ENCODE results near the gene SLC38A10. TPM values are rescaled to one million over a fixed set of nuclear protein-coding genes. Genes with fewer than 3 reads are reported as not detected.
A peak's percentile ranks its signal among the peaks of the same experiment; 100 is the strongest.

Gene SLC38A10
- total RNA-seq, 1 donor from 2014 or later: 26.1 TPM

DNA sequence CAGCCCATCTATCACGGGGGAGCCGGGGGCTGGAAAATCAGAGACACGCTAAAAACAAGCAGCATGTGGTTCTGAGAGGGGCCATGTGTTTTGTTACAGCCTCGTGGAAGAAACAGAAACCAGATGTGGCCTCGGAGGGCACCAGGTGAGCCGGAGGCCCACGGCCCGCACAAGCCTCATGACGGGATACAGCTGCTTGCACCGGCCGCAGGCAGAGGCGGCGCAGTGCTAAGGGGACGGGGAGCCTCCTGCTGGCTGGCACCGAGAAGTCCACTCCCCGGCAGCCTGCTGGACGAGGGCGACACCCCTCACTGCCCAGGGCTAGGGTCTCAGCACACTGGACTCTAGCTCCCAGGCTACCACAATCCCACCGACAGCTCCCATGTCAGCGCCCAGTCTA, 36.8 kb downstream of the SLC38A10 start:
- Histone ChIP-seq H3K4me1 (ENCODE audit: control insufficient read depth in 3 of 3, insufficient read depth in 3 of 3, low read length in 3 of 3) (peaks cover 11 to 28% (median 15%) of the 10 kb centered on the region in 3 donors), H3K36me3 (ENCODE audit: control insufficient read depth in 3 of 3, insufficient read depth in 3 of 3, low read length in 3 of 3) (peaks cover 28 to 35% (median 35%) of the 10 kb centered on the region in 3 donors), H3K9ac (ENCODE audit: low read depth in 1 of 3, low read length in 3 of 3) (no peak overlapping the region), H3K4me3 (ENCODE audit: low read length in 3 of 3) (no peak overlapping the region), H3K27ac (ENCODE audit: low read depth, low read length) (no peak overlapping the region), H3K9me3 (ENCODE audit: control insufficient read depth in 3 of 3, low read length in 3 of 3) (no peaks in the 10 kb centered on the region), H3K27me3 (ENCODE audit: control insufficient read depth in 3 of 3, insufficient read depth in 3 of 3, low read length in 3 of 3) (no peaks in the 10 kb centered on the region)

DNA sequence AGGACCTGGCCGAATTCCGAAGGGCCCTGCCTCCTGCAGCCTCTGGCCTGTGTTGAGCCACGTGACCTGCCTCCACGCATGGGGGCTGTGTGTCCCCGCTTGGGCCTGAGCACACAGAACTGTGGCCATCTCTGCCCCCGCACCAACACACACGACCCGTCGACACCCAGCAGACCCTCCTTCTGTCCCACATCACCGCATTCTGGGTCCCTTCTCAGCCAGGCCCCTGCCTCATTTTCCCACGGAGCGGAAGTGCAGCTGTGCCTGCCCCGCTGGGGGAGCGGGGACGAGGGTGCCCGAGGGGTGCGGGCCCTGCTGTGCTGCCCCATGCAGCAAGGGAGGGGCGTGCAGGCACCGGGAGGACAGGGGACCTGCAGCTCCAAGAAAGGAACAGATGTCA, 37.6 kb downstream of the SLC38A10 start:
- Histone ChIP-seq H3K9ac (ENCODE audit: low read depth in 1 of 3, low read length in 3 of 3) (no peak overlapping the region), H3K9me3 (ENCODE audit: control insufficient read depth in 3 of 3, low read length in 3 of 3) (no peaks in the 10 kb centered on the region), H3K36me3 (ENCODE audit: control insufficient read depth in 3 of 3, insufficient read depth in 3 of 3, low read length in 3 of 3) (peaks cover 26 to 35% (median 33%) of the 10 kb centered on the region in 3 donors), H3K4me3 (ENCODE audit: low read length in 3 of 3) (no peak overlapping the region), H3K4me1 (ENCODE audit: control insufficient read depth in 3 of 3, insufficient read depth in 3 of 3, low read length in 3 of 3) (peaks cover 11 to 28% (median 15%) of the 10 kb centered on the region in 3 donors), H3K27me3 (ENCODE audit: control insufficient read depth in 3 of 3, insufficient read depth in 3 of 3, low read length in 3 of 3) (no peaks in the 10 kb centered on the region), H3K27ac (ENCODE audit: low read depth, low read length) (no peak overlapping the region)

- no peaks in the 10 kb centered on the region for H3K9me3 ChIP-seq (ENCODE audit: control insufficient read depth in 3 of 3, low read length in 3 of 3)
- H3K4me3 ChIP-seq (ENCODE audit: low read length in 3 of 3): no peak overlapping the region
- H3K4me1 ChIP-seq (ENCODE audit: control insufficient read depth in 3 of 3, insufficient read depth in 3 of 3, low read length in 3 of 3): peaks cover 11 to 28% (median 15%) of the 10 kb centered on the region in 3 donors
- H3K27ac ChIP-seq (ENCODE audit: low read depth, low read length): no peak overlapping the region
- H3K9ac ChIP-seq (ENCODE audit: low read depth in 1 of 3, low read length in 3 of 3): peak overlapping the region in 1 of 3 donors; percentile 25
- H3K27me3 ChIP-seq (ENCODE audit: control insufficient read depth in 3 of 3, insufficient read depth in 3 of 3, low read length in 3 of 3): no peaks in the 10 kb centered on the region
- H3K36me3 ChIP-seq (ENCODE audit: control insufficient read depth in 3 of 3, insufficient read depth in 3 of 3, low read length in 3 of 3): peaks cover 22 to 36% (median 30%) of the 10 kb centered on the region in 3 donors
Measured at GRCh38 chr17:81256616-81257015, 38.5 kb downstream of the SLC38A10 start.

DNA sequence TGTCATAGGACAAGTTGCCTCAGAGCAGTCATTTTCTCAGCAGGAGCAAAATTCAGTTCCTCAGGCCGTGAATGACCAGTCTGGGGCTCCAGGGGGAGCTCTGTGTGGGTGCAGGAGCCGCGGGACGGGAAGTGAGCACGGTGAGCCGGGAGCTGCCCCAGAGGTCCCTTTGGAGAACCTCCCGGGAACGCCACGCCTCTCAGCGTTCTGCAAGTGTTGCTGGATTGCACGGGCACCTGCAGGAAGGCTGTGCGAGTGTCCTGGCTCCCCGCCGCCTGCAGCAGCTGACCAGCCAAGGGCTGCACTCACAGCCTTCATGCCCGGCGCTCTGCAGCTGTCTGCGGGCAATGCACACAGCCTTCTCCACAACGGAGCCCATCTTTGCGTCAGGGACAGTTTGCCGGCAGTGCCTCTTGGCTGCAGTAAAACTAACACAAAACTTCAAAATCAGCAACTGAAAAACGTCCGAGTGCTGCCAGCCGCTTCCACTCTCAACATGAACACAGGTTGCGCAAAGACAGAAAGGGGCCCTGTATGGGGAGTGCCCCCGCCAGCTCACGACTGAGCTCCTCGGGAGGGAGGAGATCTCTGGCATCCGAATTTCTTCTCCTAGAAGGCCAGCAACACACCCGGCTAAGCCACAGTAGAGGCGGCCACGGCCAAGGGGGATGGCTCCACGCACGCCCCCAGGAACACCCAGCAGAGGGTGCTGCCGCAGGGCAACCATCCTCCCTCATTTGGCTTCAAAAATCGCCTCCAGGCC, 40.0 kb downstream of the SLC38A10 start:
- peaks cover 11 to 28% (median 15%) of the 10 kb centered on the region in 3 donors for H3K4me1 ChIP-seq (ENCODE audit: control insufficient read depth in 3 of 3, insufficient read depth in 3 of 3, low read length in 3 of 3)
- H3K9me3 ChIP-seq (ENCODE audit: control insufficient read depth in 3 of 3, low read length in 3 of 3): no peaks in the 10 kb centered on the region
- peaks cover 13 to 34% (median 22%) of the 10 kb centered on the region in 3 donors for H3K36me3 ChIP-seq (ENCODE audit: control insufficient read depth in 3 of 3, insufficient read depth in 3 of 3, low read length in 3 of 3)
- peak overlapping the region; percentile 39 to 43 (median 41) for H3K4me3 ChIP-seq (ENCODE audit: low read length in 3 of 3)
- H3K27me3 ChIP-seq (ENCODE audit: control insufficient read depth in 3 of 3, insufficient read depth in 3 of 3, low read length in 3 of 3): no peaks in the 10 kb centered on the region
- peak overlapping the region; percentile 5 for H3K27ac ChIP-seq (ENCODE audit: low read depth, low read length)
- peak overlapping the region; percentile 3 to 66 (median 12) for H3K9ac ChIP-seq (ENCODE audit: low read depth in 1 of 3, low read length in 3 of 3)

- peaks cover 11 to 28% (median 15%) of the 10 kb centered on the region in 3 donors for H3K4me1 ChIP-seq (ENCODE audit: control insufficient read depth in 3 of 3, insufficient read depth in 3 of 3, low read length in 3 of 3)
- H3K27ac ChIP-seq (ENCODE audit: low read depth, low read length): no peak overlapping the region
- no peak overlapping the region for H3K4me3 ChIP-seq (ENCODE audit: low read length in 3 of 3)
- H3K36me3 ChIP-seq (ENCODE audit: control insufficient read depth in 3 of 3, insufficient read depth in 3 of 3, low read length in 3 of 3): peaks cover 6 to 24% (median 12%) of the 10 kb centered on the region in 3 donors
- no peaks in the 10 kb centered on the region for H3K9me3 ChIP-seq (ENCODE audit: control insufficient read depth in 3 of 3, low read length in 3 of 3)
- no peaks in the 10 kb centered on the region for H3K27me3 ChIP-seq (ENCODE audit: control insufficient read depth in 3 of 3, insufficient read depth in 3 of 3, low read length in 3 of 3)
- no peak overlapping the region for H3K9ac ChIP-seq (ENCODE audit: low read depth in 1 of 3, low read length in 3 of 3)
Measured at GRCh38 chr17:81253358-81254131, 41.6 kb downstream of the SLC38A10 start.

GRCh38 chr17:81252987-81253329, 42.1 kb downstream of the SLC38A10 start:
- no peak overlapping the region for H3K4me3 ChIP-seq (ENCODE audit: low read length in 3 of 3)
- H3K27ac ChIP-seq (ENCODE audit: low read depth, low read length): no peak overlapping the region
- H3K36me3 ChIP-seq (ENCODE audit: control insufficient read depth in 3 of 3, insufficient read depth in 3 of 3, low read length in 3 of 3): peaks cover 4 to 19% (median 9%) of the 10 kb centered on the region in 3 donors
- H3K9ac ChIP-seq (ENCODE audit: low read depth in 1 of 3, low read length in 3 of 3): no peak overlapping the region
- H3K4me1 ChIP-seq (ENCODE audit: control insufficient read depth in 3 of 3, insufficient read depth in 3 of 3, low read length in 3 of 3): peaks cover 11 to 28% (median 15%) of the 10 kb centered on the region in 3 donors
- no peaks in the 10 kb centered on the region for H3K27me3 ChIP-seq (ENCODE audit: control insufficient read depth in 3 of 3, insufficient read depth in 3 of 3, low read length in 3 of 3)
- no peaks in the 10 kb centered on the region for H3K9me3 ChIP-seq (ENCODE audit: control insufficient read depth in 3 of 3, low read length in 3 of 3)

DNA sequence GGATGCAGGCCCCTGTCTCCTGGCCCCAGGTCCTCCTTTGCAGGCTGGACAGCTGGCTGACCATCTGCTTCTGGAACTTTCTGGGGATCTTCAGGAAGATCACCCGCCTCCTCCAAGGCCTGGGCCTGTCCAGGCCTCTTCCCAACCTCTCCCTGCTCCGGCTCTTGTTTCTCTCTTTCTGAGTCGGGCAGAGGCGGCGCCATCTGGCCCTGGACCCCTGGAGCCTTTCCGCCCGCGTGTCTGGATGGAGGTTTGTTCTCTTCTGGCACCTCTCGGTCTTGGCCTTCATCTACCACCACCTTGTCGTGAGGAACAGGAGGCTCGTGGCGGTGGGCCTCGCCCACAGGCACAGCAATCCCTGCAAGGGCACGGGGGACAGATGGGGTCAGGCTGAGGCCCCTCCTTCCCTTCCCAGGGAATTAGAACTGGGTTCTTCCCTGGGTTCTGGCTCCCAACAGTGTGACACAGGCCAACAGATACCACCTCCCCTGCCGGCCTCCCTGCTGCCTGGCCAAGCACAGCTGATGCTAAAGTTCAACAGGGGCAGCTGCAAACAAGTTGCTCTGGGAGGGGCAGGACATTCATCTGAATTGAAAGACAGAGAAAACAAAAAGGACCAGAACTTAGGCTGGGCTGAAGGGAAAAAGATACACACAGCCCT, 42.7 kb downstream of the SLC38A10 start:
- Histone ChIP-seq H3K27ac (ENCODE audit: low read depth, low read length) (no peak overlapping the region), H3K4me3 (ENCODE audit: low read length in 3 of 3) (no peak overlapping the region), H3K36me3 (ENCODE audit: control insufficient read depth in 3 of 3, insufficient read depth in 3 of 3, low read length in 3 of 3) (peaks cover 4 to 19% (median 9%) of the 10 kb centered on the region in 3 donors), H3K27me3 (ENCODE audit: control insufficient read depth in 3 of 3, insufficient read depth in 3 of 3, low read length in 3 of 3) (no peaks in the 10 kb centered on the region), H3K9ac (ENCODE audit: low read depth in 1 of 3, low read length in 3 of 3) (peak overlapping the region in 1 of 3 donors; percentile 16), H3K9me3 (ENCODE audit: control insufficient read depth in 3 of 3, low read length in 3 of 3) (no peaks in the 10 kb centered on the region), H3K4me1 (ENCODE audit: control insufficient read depth in 3 of 3, insufficient read depth in 3 of 3, low read length in 3 of 3) (peaks cover 11 to 28% (median 15%) of the 10 kb centered on the region in 3 donors)

DNA sequence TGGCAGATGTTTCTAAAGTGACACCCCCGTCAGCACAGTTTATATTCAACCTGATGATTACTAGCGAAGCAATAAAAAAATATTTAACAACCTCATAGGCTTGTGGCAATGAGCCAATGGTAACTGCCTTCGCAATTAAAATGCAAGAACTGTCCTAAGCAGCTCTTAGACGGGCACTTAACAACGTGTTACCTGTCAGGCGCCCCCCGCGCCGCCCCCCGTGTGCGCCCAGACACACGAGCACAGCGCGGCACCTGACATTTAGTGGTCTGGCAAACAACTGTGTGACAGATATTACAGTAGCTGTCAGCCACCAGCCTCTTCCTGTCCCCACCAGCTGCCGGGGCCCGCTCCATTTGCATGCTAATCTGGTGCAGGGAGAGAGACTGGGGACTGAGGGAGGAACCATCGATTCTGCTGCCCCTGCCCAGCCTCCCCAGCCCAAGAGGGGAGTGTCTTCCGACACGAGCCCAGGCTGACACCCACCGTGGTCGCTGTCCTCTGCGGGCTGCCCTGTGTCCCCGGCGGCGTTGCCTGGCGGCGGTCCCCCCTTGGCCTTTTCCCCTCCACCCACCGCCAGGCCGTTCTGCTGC, 43.3 kb downstream of the SLC38A10 start:
- no peak overlapping the region for H3K9ac ChIP-seq (ENCODE audit: low read depth in 1 of 3, low read length in 3 of 3)
- H3K36me3 ChIP-seq (ENCODE audit: control insufficient read depth in 3 of 3, insufficient read depth in 3 of 3, low read length in 3 of 3): peaks cover 4 to 19% (median 9%) of the 10 kb centered on the region in 3 donors
- no peaks in the 10 kb centered on the region for H3K9me3 ChIP-seq (ENCODE audit: control insufficient read depth in 3 of 3, low read length in 3 of 3)
- H3K27me3 ChIP-seq (ENCODE audit: control insufficient read depth in 3 of 3, insufficient read depth in 3 of 3, low read length in 3 of 3): no peaks in the 10 kb centered on the region
- H3K4me1 ChIP-seq (ENCODE audit: control insufficient read depth in 3 of 3, insufficient read depth in 3 of 3, low read length in 3 of 3): peaks cover 11 to 26% (median 15%) of the 10 kb centered on the region in 3 donors
- no peak overlapping the region for H3K27ac ChIP-seq (ENCODE audit: low read depth, low read length)
- H3K4me3 ChIP-seq (ENCODE audit: low read length in 3 of 3): no peak overlapping the region

DNA sequence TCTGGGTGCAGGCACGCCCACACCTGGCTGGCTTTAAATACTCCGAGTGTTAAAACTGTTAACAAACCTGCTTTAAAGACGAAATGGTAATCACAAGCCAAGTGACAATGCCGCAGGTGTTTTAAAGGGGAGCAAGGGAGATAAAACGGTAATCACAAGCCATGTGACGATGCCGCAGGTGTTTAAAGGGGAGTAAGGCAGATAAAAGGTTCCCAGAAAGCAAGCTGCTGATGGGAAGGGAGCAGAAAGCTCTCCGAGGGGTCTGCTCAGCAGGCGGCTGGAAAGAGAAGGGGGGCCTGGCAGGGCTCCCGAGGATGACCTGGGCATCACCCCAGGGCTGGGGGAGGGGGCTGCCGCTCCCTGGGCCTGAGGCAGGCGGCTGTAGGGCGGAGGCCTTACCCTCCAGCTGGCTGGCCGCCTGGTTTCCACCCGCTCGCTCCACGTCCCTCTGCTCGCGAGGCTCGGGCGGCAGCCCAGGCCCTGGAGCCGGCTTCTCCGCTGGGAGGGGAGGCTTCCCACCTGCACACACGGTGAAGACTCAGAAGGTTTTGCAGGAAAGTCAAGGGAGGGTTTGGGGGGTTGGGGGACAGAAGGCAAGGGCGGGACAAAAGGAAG, 43.9 kb downstream of the SLC38A10 start:
- H3K27me3 ChIP-seq (ENCODE audit: control insufficient read depth in 3 of 3, insufficient read depth in 3 of 3, low read length in 3 of 3): no peaks in the 10 kb centered on the region
- H3K4me1 ChIP-seq (ENCODE audit: control insufficient read depth in 3 of 3, insufficient read depth in 3 of 3, low read length in 3 of 3): peaks cover 11 to 25% (median 15%) of the 10 kb centered on the region in 3 donors
- H3K4me3 ChIP-seq (ENCODE audit: low read length in 3 of 3): no peak overlapping the region
- H3K9ac ChIP-seq (ENCODE audit: low read depth in 1 of 3, low read length in 3 of 3): no peak overlapping the region
- no peaks in the 10 kb centered on the region for H3K9me3 ChIP-seq (ENCODE audit: control insufficient read depth in 3 of 3, low read length in 3 of 3)
- H3K36me3 ChIP-seq (ENCODE audit: control insufficient read depth in 3 of 3, insufficient read depth in 3 of 3, low read length in 3 of 3): peaks cover 4 to 21% (median 9%) of the 10 kb centered on the region in 3 donors
- H3K27ac ChIP-seq (ENCODE audit: low read depth, low read length): no peak overlapping the region

Data from skeletal muscle tissue (tissue), 4 donors.